GM21576 (cell line): ENCODE data around the gene AXIN1.
"Not testable (repeated sequence)": the region's sequence is repeated elsewhere in the genome, so short reads cannot be mapped to it uniquely, and the experiment has no call there.

ENCODE experiments used
- ATAC-seq: cut with Tn5 transposase; IDR thresholded peaks from one replicate; pipeline ENCODE4 v1.9.1; 2021; ENCODE audit warnings: mild to moderate bottlenecking, moderate library complexity; ENCODE audit not compliant: unreplicated experiment

The AXIN1 gene

DNA sequence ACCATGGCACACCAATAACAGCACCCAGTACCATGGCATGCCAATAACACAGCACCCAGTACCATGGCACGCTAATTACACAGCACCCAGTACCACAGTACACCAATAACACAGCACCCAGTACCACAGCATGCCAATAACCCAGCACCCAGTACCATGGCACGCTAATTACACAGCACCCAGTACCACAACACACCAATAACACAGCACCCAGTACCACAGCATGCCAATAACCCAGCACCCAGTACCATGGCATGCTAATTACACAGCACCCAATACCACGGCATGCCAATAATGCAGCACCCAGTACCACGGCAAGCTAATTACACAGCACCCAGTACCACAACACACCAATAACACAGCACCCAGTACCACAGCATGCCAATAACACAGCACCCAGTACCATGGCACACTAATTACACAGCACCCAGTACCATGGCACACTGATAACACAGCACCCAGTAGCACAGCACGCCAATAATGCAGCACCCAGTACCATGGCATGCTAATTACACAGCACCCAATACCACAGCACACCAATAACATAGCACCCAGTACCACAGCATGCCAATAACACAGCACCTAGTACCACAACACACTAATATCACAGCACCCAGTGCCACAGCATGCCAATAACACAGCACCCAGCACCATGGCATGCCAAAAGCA, 18.2 kb downstream of the AXIN1 start:
- not testable (repeated sequence) for ATAC-seq

DNA sequence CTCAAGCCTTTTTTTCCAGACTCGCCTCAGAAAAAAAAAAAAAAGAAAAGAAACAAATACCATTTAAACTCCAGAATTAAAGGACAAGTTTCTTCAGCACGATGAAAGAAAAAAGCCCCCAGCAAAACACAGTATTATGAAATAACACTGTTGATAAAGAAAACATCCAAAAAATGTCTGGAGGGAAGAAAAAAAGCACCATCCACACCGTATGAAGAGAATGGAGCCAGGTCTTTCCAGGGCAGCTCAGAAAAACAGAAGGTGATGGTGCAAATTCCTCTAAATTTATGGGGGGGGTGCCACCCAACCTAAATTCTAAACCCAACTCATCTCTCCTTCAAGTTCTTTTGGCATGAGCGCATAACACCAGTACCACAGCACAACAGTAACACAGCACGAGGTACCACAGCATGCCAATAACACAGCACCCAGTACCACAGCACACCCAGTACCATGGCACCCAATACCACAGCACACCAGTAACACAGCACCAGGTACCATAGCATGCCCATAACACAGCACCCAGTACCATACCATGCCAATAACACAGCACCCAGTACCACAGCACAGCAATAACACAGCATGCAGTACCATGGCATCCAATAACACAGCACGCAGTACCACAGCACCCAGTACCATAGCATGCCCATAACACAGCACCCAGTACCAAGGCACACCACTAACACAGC, 19.0 kb downstream of the AXIN1 start:
- no peak for ATAC-seq

- ATAC-seq, result not testable (repeated sequence)
Measured at GRCh38 chr16:331181-331814, 21.2 kb downstream of the AXIN1 start.

DNA sequence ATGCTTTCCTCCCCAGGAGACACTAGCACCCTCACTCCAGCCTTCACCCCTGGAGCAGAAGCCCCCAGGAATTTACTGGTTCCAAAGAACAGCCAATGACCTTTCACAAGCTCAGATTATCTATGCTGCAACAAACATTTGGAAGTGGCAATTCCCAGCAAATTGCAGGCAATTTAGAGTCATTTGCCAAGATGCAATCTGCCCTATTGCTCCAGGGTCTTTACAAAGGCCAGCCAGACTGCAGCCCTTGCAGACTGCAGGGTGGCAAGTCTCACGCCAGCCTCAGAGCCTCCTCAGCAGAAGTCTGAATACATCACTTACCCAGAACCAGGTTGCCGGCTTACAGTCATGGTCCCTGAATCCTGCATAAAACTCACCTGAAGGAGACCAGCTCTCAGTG, 21.8 kb downstream of the AXIN1 start:
- no peak for ATAC-seq

DNA sequence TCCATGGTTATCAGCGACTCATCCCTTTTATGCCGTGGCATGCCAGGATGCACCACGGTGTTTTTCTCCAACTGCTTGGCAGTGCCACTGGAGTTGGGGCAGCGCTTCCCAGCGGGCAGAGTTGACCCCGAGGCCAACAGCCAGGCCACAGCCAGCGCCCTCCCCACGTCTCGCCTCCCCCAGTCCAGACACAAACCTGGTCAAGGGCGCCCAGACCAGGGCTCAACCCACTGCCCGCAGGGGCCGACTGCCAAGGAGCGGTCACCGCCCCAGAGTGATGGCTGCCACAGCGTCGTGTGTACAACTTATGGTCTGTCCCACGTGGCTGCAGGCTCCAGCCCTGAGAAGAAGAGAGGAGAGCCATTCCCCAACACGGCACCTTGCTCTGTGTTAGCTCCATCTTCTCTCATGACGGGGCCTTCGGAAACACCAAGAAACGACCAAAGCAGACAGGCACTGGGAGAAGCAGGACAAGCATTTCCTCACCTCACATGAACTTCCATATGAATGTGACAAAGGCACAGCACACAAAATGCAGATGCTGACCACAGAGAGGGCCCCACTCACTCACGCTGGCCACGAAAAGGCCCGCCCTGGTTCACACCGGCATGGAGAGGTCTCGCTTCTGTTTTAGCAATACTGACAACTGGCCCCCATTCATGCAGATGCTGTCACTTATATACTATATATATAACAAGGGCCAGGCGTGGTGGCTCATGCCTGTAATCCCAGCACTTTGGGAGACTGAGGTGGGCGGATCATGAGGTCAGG, 27.0 kb downstream of the AXIN1 start:
- no peak for ATAC-seq

DNA sequence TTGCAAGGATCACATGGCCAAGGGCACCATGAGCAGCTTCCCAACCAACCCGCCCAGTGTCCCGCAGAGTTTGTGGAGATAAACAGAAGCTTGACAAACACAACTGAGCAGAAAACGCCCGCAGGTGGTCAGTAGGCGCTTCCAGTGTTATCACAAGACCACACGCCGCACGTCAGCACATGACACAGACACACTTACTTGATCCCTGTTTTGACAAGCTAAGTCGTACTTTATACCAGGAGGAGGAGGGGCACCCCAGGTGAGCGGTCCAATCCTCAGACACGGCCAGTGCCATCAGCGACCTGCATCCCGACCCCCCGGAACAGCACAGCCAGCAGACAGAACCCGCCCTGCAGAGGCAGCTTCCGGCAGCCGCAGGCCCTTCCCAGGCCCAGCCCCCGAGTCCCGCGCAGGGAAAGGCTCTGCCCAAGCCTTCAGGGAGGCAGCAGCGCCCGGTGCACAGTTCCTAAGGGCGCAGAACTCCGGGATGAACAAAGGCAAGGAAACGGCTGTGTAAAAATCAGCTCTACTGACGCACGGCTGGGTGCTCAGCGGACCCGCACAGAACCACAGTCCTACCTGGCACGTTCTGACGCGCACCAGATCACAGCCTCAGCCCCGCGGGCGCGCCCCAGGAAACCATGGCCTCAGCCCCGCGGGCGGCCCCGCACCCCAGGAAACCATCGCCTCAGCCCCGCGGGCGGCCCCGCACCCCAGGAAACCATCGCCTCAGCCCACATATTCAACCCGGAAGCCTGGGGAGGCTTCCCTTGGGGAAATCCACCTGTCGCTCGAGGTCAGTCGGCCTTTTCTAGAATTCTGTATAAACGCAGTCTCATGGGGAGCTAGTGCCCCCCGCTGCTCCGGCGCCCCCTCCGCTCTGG, 27.8 kb downstream of the AXIN1 start:
- ATAC-seq, result no peak

DNA sequence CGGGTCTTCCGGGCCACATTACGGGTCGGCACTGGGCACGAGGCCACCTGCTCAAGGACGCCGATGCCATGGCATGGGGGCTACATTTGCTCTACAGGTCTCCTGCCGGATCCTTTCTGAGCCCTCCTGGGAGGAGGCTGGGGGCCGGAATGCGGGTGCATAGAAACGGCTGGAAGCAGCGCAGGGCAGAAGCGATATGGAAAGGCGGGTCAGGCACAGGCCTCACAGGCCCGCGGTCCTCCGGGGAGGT, 28.4 kb downstream of the AXIN1 start:
- no peak for ATAC-seq

- ATAC-seq, result no peak
Measured at GRCh38 chr16:322476-323143, 29.9 kb downstream of the AXIN1 start.

DNA sequence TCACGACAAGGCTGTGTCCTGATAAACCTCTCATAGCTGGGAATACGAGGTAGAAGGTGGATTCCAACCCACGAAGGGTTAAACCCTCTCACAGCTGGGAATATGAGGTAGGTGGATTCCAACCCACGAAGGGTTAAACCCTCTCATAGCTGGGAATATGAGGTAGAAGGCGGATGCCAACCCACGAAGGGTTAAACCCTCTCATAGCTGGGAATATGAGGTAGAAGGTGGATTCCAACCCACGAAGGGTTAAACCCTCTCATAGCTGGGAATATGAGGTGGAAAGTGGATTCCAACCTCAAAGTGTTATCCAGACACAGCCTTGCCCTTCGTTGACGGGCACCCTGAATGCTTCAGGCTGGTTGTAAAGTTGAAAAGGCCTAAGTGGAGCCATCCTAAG, 31.0 kb downstream of the AXIN1 start:
- no peak for ATAC-seq

GRCh38 chr16:320206-320605, 32.3 kb downstream of the AXIN1 start:
- ATAC-seq, result no peak

DNA sequence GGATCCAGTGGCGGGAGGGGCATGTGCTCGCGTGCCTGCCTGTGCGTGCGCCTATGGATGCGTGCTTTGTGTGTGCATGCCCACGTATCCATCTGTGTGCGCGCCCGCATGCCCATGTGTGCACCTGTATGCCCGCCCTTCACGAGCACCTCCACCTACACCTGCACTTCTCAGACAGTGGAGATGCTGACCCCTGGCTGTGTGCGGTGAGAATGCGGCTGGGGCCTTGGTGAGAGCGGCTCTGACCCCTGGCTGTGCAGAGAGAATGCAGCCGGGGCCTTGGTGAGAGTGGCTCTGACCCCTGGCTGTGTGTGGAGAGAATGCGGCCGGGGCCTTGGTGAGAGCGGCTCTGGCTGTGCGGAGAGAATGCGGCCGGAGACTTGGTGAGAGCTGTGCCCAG, 33.9 kb downstream of the AXIN1 start:
- ATAC-seq, result no peak

GRCh38 chr16:317583-317982, 34.9 kb downstream of the AXIN1 start:
- ATAC-seq, result no peak

DNA sequence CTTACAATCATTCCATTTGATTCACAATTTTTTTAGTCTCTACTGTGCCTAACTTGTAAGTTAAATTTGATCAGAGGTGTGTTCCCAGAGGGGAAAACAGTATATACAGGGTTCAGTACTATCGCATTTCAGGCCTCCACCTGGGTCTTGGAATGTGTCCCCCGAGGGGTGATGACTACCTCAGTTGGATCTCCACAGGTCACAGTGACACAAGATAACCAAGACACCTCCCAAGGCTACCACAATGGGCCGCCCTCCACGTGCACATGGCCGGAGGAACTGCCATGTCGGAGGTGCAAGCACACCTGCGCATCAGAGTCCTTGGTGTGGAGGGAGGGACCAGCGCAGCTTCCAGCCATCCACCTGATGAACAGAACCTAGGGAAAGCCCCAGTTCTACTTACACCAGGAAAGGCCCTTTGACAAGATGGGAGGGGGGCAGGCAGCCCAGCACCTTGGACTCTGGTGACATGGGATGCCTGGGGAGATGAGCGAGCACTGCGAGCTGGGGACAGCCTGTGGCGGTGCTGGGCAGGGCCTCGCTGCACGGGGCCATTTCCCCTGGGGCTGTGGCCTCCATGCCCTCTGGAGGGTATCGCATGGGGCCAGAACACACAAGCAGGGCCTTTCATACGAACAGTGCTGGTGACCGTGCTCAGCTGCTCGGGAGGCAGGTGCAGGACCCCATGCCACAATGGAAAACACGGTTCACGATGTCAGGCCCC, 35.6 kb downstream of the AXIN1 start:
- no peak for ATAC-seq

- ATAC-seq, result no peak
Measured at GRCh38 chr16:314795-315299, 37.7 kb downstream of the AXIN1 start.

- ATAC-seq, result no peak
Measured at GRCh38 chr16:314351-314750, 38.2 kb downstream of the AXIN1 start.

GRCh38 chr16:311725-312124, 40.8 kb downstream of the AXIN1 start:
- ATAC-seq, result no peak

- ATAC-seq, result no peak
Measured at GRCh38 chr16:309476-309875, 43.0 kb downstream of the AXIN1 start.

DNA sequence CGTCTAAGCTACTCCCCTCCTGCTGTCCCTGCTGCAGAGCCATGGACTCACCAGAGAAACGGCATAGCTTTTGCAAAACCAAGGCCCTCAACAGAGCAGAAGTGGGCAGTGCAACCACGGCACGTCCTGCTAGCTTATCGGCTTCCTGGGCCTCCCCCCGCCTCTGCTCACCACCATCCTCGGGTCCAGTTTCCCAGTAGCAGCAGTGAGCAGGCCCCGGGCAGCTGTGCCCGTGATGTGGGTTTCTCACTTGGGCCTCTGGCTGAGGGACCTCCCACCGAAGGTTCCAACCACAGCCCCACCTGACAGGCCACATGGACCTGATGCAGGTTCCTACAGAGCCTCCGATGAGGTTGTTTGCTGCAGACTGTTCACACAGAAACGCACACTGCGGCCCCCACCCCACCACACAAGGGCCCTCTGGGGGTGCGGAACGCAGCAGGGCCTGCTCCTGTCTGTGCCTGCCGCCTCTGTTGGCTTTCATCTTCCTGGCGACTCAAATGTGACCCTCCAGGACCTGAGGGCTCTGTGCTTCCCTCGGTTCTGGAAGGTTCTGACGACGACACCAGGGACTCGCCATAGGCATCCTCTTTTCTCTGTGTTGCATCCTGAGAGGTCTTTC, 44.7 kb downstream of the AXIN1 start:
- no peak for ATAC-seq

GRCh38 chr16:306911-307370, 45.6 kb downstream of the AXIN1 start:
- ATAC-seq, result no peak
